NCI-H2227 (cell line): ENCODE results near the gene OTOG.
A peak's percentile ranks its signal among the peaks of the same experiment; 100 is the strongest.

Experiments used
- DNase-seq: peaks from one replicate; lab custom pipeline; 2025; ENCODE audit not compliant: unreplicated experiment; lab: John Stamatoyannopoulos, UW

OTOG gene

GRCh38 chr11:17581036-17581731 lies 34.1 kb downstream of the OTOG start:
- DNase-seq, result no peak

DNA sequence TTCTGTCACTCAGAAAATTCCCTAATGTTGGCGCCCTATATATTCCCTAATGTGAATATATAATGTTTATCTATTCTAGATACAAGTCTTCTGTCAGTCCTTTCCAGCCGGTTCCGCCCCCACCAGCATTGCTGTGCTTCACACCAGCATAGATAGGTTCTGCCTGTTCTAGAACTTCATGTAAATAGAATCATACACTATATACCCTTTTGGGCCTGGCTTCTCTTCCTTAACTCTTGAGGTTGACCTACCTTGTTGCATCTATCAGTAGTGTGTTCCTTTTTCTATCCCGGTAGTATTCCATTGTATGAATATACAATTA lies 34.6 kb downstream of the OTOG start:
- no peak for DNase-seq

DNA sequence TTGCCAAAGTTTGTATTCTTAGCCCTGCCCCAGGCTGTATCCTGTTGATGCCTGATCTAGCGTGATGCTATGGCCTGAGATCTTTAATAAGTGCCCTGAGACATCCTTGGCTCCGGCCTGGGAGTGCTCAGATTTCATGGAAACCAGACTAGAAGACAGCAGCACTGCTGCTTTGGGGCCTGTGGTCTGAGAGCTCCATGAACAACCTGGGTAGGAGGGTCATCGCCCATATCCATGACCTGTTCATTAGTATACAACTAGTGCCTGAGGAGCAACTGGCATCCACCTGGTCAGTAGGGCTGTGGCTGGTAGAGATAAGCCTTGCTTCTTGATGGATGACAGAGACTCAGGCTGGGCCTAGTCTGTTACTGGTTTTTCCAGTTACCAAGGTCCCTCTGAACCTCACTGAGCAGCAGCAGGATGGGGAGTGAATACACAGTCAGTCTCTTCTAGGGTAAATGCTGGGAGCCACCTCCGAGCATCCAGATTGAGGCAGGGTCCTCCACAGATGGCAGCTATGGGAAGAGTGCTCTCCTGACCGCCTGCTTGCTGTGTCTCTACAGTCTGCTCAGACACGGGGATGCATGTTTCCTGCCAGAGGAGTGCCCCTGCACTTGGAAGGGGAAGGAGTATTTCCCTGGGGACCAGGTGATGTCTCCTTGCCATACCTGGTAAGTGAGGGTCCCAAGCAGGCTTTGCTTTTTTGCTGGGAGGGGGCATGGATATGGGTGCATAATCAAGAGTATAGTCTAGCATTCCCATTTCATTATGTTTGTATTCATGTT lies 39.0 kb downstream of the OTOG start:
- DNase-seq, result no peak

DNA sequence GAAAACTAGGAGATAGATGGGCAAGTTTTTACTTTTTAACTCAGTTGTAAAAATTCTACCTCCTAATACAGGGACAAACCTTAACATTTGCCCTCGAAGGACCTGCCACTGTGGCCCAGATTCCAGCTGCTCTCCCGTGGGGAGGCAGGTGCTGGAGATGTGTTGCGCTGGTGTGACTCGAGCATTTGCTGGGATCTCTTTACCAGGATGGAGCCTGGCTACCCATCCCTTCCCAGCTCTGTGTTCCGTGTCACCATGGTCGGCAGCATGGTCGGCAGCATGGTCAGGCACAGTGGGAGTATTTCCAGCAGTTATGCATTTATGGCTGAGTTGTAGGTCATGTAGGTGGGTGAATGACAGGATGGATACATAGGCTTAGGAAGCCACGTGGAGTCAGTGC lies 41.1 kb downstream of the OTOG start:
- no peak for DNase-seq

DNA sequence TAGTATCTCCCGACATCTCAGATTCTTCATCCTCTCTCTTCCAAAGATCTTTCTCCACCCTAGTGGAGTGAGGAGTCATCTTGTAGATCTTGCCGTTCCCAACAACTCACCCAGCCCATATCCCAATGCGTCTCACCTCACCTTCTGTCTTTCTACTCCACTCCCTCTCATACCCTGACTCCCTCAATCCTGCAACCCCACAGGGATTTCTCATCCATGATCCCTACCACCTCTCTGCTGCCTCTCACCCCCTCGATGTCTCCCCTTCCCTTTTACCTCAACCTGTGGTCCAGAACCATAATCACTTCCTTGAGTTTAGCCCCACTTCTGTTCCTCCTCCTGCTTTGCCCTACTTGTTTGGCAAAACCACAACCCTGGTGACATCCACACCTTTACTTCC lies 41.7 kb downstream of the OTOG start:
- no peak for DNase-seq

DNA sequence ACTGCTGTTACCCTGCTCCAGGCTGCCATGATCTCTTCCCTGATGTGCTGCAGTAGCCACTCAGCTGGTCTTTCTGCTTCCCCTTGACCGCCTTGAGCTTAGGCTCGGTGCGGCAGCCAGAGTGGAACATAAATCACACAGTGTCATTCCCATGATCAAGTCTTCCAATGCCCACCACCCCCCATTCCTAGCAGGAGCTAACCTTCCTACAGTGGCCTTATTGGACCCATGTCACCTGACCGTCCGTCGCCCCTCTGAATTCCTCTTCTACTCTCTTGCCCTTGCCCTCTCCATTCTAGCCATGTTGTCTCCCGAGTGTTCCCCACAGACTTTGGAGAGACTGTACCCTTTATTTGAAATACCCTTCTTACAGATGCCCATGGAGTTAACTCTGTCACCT lies 43.4 kb downstream of the OTOG start:
- no peak for DNase-seq

GRCh38 chr11:17591293-17591692 lies 44.2 kb downstream of the OTOG start:
- no peak for DNase-seq

- DNase-seq, result no peak
Observed at GRCh38 chr11:17593466-17594245, 46.6 kb downstream of the OTOG start.

GRCh38 chr11:17594686-17595192 lies 47.7 kb downstream of the OTOG start:
- no peak for DNase-seq

DNA sequence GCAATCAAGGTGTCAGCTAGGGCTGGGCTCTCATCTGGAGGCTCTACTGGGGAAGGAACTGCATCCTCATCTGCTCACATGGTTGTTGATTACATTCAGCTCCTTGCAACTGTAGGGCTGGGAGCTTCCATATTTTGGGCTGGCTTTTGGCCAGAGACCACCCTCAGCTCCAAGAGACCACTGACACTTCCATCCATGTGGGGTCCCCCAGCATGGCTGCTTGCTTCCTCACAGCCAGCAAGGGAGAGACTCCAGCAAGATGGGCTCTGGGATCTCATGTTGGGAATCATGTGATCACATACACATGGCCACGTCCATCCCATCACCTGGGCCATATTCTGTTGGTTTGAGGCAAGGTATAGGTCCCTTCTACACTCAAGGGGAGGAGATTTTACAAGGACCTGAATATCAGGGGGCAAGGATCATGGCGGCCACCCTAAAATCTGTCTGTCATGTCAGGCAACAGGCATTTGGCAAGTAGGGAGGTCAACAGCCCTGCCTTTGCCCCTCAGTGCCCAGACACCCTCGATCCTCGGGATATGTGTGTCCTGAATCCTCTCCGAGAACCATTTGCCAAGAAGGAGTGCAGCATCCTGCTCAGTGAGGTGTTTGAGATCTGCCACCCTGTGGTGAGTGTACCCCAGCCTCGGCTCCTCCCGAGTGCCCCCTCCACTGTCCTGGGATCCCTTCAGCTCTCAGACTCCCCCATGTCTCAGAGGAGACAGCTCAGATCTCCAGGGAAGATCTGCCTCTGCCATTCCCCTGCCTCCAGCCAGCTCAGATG lies 48.7 kb downstream of the OTOG start:
- no peak for DNase-seq

- DNase-seq, result no peak
Observed at GRCh38 chr11:17596310-17596669, 49.2 kb downstream of the OTOG start.

- DNase-seq, result no peak
Observed at GRCh38 chr11:17596711-17597110, 49.7 kb downstream of the OTOG start.

- peak; percentile 9 for DNase-seq
Observed at GRCh38 chr11:17597770-17598169, 50.7 kb downstream of the OTOG start.

DNA sequence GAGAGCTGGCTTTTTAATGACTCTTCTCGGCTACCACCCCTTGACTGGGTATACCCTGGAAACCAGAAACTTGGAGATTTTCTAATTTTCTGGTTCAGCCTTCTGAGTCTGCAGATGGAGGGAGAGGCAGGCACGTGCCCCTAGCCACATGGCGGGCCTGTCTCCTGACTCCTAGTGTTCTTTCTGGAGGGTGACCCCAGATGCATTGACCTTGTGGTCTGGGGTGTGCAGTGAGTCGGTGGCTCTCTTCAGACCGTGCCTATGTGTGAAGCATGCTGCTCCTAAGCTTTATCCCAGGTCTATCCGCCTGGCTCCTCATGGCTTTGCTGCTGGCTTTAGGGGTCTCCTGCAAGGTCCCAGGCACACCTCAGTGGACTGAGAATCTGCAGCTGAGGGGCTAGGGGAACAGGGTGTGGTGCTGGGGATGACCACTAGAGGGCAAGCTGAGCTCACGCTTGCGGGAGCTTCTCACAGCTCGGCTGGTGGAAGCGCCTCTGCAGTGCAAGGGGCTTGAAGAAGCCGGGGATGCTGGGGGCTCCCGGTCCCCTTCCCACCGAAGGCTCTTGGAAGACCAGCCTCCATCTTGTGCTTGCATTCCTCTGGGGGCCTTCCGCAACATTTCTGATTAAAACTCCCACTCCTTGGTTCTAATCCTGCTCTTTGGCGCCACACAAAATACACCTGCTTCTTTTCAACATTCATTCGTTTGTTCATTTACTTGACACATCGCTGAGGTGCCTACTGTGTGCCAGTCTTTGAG lies 51.8 kb downstream of the OTOG start:
- DNase-seq, result peak; percentile 89

- DNase-seq, result no peak
Observed at GRCh38 chr11:17599460-17599925, 52.4 kb downstream of the OTOG start.

GRCh38 chr11:17600316-17601255 lies 53.5 kb downstream of the OTOG start:
- no peak for DNase-seq

GRCh38 chr11:17601256-17601671 lies 54.2 kb downstream of the OTOG start:
- no peak for DNase-seq

- DNase-seq, result no peak
Observed at GRCh38 chr11:17601676-17602075, 54.6 kb downstream of the OTOG start.
